Endothelial cell of umbilical vein (primary cell): ENCODE data around the gene SRPK2. TPM values are rescaled to one million over a fixed set of nuclear protein-coding genes. Genes with fewer than 3 reads are reported as not detected.

ENCODE experiments used
- BruUV-seq: library from RNA; stranded (reverse); fragments of 400-500 nt; replicated peaks from 2 replicates; lab custom pipeline; 2021; lab: Mats Ljungman, UMichigan
- CTCF ChIA-PET: fragments of 300-600, 350-600 bp; sonication (Branson Sonifier 250); formaldehyde crosslinking; loops from one replicate; lab custom pipeline; 2021; ENCODE audit warnings: antibody characterized with exemption, inconsistent platforms; lab: Charles Lee
- POLR2A ChIA-PET: fragments of 300-600, 350-600 bp; sonication (Branson Sonifier 250); formaldehyde crosslinking; loops from one replicate; lab custom pipeline; 2021; ENCODE audit warnings: antibody characterized with exemption, inconsistent platforms; lab: Charles Lee
- DNase-seq: peaks from one replicate; pipeline ENCODE4 v3.0.0-alpha.2; 2011; ENCODE audit warnings: low read depth, low spot score
- FAIRE-seq: peaks from 2 replicates; lab custom pipeline; 2011; peaks lifted over from hg19 to GRCh38; lab: Jason Lieb, UNC
- H2AFZ ChIP-seq: 2 replicates; pipeline ENCODE4 v1.6.0; 2012; ENCODE audit warnings: low read depth, low read length, control low read depth, inconsistent platforms
- H3K27ac ChIP-seq: 2 replicates; pipeline ENCODE4 v1.5.1; 2011; ENCODE audit warnings: low read depth, mild to moderate bottlenecking, control low read depth, low read length, moderate library complexity; ENCODE audit not compliant: insufficient read depth
- H3K27me3 ChIP-seq, 2 experiments: 2 replicates each; pipeline versions ENCODE4 v1.6.0 to v1.6.1; 2011; ENCODE audit warnings: low read length in 2 of 2, mixed read lengths in 1 of 2; ENCODE audit not compliant: control insufficient read depth in 2 of 2, insufficient read depth in 2 of 2
- H3K36me3 ChIP-seq, 2 experiments: 2 replicates in 1 of 2; 3 replicates in 1 of 2; pipeline ENCODE4 v1.5.1; 2011; ENCODE audit warnings: low read length in 2 of 2, mild to moderate bottlenecking in 1 of 2, moderate library complexity in 1 of 2; ENCODE audit not compliant: control insufficient read depth in 2 of 2, insufficient read depth in 2 of 2; ENCODE audit errors: extremely low read depth in 1 of 2
- H3K4me1 ChIP-seq: 3 replicates; pipeline ENCODE4 v1.5.1; 2011; ENCODE audit warnings: mild to moderate bottlenecking, low read length; ENCODE audit not compliant: control insufficient read depth, insufficient read depth; ENCODE audit errors: extremely low read depth
- H3K4me2 ChIP-seq: 2 replicates; pipeline ENCODE4 v1.6.1; 2011; ENCODE audit warnings: low read length, control low read depth, mixed read lengths; ENCODE audit not compliant: insufficient read depth
- H3K4me3 ChIP-seq, 3 experiments: fragments of 200-600 bp in 1 of 3; sonication (generic), shearing (Covaris generic) in 1 of 3; replicated peaks in 1 of 3; 2 replicates each; pipeline ENCODE4 v1.5.1; 2011 to 2016; ENCODE audit warnings: control low read depth in 3 of 3, low read length in 3 of 3, mild to moderate bottlenecking in 2 of 3, inconsistent platforms in 1 of 3, low read depth in 1 of 3, moderate library complexity in 1 of 3; ENCODE audit not compliant: insufficient read depth in 1 of 3
- H3K79me2 ChIP-seq: 2 replicates; pipeline ENCODE4 v1.6.0; 2012; ENCODE audit warnings: low read length, inconsistent platforms; ENCODE audit not compliant: control insufficient read depth, insufficient read depth
- H3K9ac ChIP-seq: replicated peaks from 2 replicates; pipeline ENCODE3; 2011; ENCODE audit warnings: low read length, control low read depth; ENCODE audit not compliant: insufficient read depth; ENCODE audit errors: extremely low read depth
- H3K9me1 ChIP-seq: replicated peaks from 3 replicates; pipeline ENCODE4 v1.6.0; 2011; ENCODE audit warnings: mild to moderate bottlenecking, low read length; ENCODE audit not compliant: control insufficient read depth, insufficient read depth; ENCODE audit errors: extremely low read depth
- H3K9me3 ChIP-seq: replicated peaks from 2 replicates; pipeline ENCODE4 v1.5.1; 2012; ENCODE audit warnings: low read length, inconsistent platforms; ENCODE audit not compliant: control insufficient read depth, insufficient read depth
- H4K20me1 ChIP-seq: replicated peaks from 2 replicates; pipeline ENCODE3; 2011; ENCODE audit warnings: mild to moderate bottlenecking, low read length; ENCODE audit not compliant: control insufficient read depth, insufficient read depth; ENCODE audit errors: extremely low read depth
- EZH2 ChIP-seq: IDR thresholded peaks from 2 replicates; pipeline ENCODE4 v1.6.1; 2012; ENCODE audit warnings: borderline replicate concordance, low read depth, mild to moderate bottlenecking, moderate library complexity, low read length, inconsistent platforms; ENCODE audit not compliant: severe bottlenecking
- FOS ChIP-seq: IDR thresholded peaks from 2 replicates; pipeline ENCODE4 v1.6.1; 2011; ENCODE audit warnings: mild to moderate bottlenecking, low read length, moderate library complexity, borderline replicate concordance; ENCODE audit not compliant: insufficient read depth
- GATA2 ChIP-seq: IDR thresholded peaks from 2 replicates; pipeline ENCODE4 v1.7.0; 2011; ENCODE audit warnings: low read depth, mild to moderate bottlenecking, moderate library complexity, mixed read lengths, low read length; ENCODE audit not compliant: insufficient read length, insufficient read depth
- JUN ChIP-seq: IDR thresholded peaks from 2 replicates; pipeline ENCODE4 v1.6.1; 2011; ENCODE audit warnings: borderline replicate concordance, low read depth; ENCODE audit not compliant: insufficient read length, insufficient read depth
- MAX ChIP-seq: IDR thresholded peaks from 2 replicates; pipeline ENCODE4 v1.6.1; 2011; ENCODE audit not compliant: insufficient read depth, insufficient read length
- MYC ChIP-seq: IDR thresholded peaks from one replicate; pipeline ENCODE4 v1.6.1; 2011; ENCODE audit warnings: mild to moderate bottlenecking, low read depth, low read length
- POLR2A ChIP-seq: IDR thresholded peaks from 2 replicates; pipeline ENCODE4 v1.6.1; 2012; ENCODE audit warnings: low read depth, mild to moderate bottlenecking, control low read depth, low read length
- POLR2AphosphoS5 ChIP-seq: IDR thresholded peaks from 2 replicates; pipeline ENCODE4 v1.6.1; 2012; ENCODE audit warnings: low read depth, mild to moderate bottlenecking, control low read depth, low read length, moderate library complexity; ENCODE audit not compliant: insufficient read depth
- dilution Hi-C: fragments of 300-500 bp; cut with MboI; formaldehyde crosslinking; loops from one replicate; pipeline ENCODE4 v1.15.0; 2019; ENCODE audit warnings: low sequenced_read_pairs; ENCODE audit not compliant: extremely low pct_ligation_motif_present
- intact Hi-C: fragments of 100-400 bp; cut with micrococcal nuclease; formaldehyde crosslinking; loops from one replicate; pipeline ENCODE4 v1.10.0; 2022
- polyA plus RNA-seq, 4 experiments: library from polyadenylated mRNA; depleted of rRNA in 3 of 4; stranded (reverse) in 3 of 4; unstranded in 1 of 4; fragments of >200 nt; gene quantifications; 2 replicates each; pipeline versions ENCODE4 v1.2.1 to v1.2.3, GENCODE V29; 2011 to 2012; ENCODE audit warnings: missing spikeins in 1 of 4
- total RNA-seq: library from RNA; stranded (reverse); gene quantifications from 2 replicates; pipeline ENCODE4 v1.2.3, GENCODE V29; 2021
- TF ChIP-seq, protein P1 (sequence below), 2 donors: IDR thresholded peaks; 1 replicate in 1 of 2; 2 replicates in 1 of 2; pipeline ENCODE4 v1.5.1; 2011; ENCODE audit warnings: low read length in 2 of 2, mild to moderate bottlenecking in 2 of 2, moderate library complexity in 2 of 2, control low read depth in 1 of 2, inconsistent platforms in 1 of 2, low read depth in 1 of 2; ENCODE audit not compliant: insufficient read depth in 1 of 2; ENCODE audit errors: extremely low read depth in 1 of 2

SRPK2 gene
- total and polyA plus RNA-seq, 2 donors (not counting 3 experiments of a cell fraction or from before 2014, with no cell fraction given): 13.4 to 55.2 TPM

DNA sequence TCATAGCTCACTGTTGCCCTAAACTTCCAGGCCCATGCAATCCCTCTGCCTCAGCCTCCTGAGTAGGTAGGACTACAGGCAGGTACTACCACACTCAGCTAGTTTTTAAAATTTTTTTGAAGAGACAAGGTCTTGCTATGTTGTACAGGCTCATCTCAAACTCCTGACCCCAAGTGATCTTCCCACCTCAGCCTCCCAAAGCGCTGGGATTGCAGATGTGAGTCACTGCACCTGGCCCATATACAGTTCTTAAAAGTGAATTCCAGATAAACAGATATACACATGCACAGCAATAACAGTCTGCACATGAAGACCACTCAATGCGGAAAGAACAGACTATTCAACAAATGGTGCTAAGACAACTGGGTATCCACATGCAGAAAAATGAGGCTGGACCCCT lies 67.8 kb downstream of the SRPK2 start:
- H3K4me1 ChIP-seq: no peaks in the 10 kb centered on the region
- no peak overlapping the region for H3K4me2 ChIP-seq
- H3K79me2 ChIP-seq: peaks cover 78% of the 10 kb centered on the region
- intact Hi-C loops (no loop called here), dilution Hi-C loops (no loop called here)
- no peak overlapping the region for H2AFZ ChIP-seq
- ChIA-PET CTCF (interaction anchor here (1.0 to 1.2 kb wide), 2 partner anchors 14 to 24 kb away, joined by 3 read pairs; no protein-coding TSS in a partner anchor), POLR2A (no interaction called here)
- H3K36me3 ChIP-seq: no peaks in the 10 kb centered on the region
- BruUV-seq: no TSS peak
- H3K9me3 ChIP-seq: no peaks in the 10 kb centered on the region
- no peak for DNase-seq
- H3K27ac ChIP-seq: no peak overlapping the region
- H3K9ac ChIP-seq: no peak overlapping the region
- no peak overlapping the region for H3K4me3 ChIP-seq
- H4K20me1 ChIP-seq: peaks cover 12% of the 10 kb centered on the region
- FAIRE-seq: no peak
- TF ChIP-seq GATA2 (no peak), JUN (no peak)
- no peaks in the 10 kb centered on the region for H3K9me1 ChIP-seq
- H3K27me3 ChIP-seq: no peaks in the 10 kb centered on the region

- Histone ChIP-seq H3K79me2 (peaks cover 66% of the 10 kb centered on the region), H3K27ac (no peak overlapping the region), H3K36me3 (no peaks in the 10 kb centered on the region), H3K9me3 (no peaks in the 10 kb centered on the region), H3K4me2 (no peak overlapping the region), H3K27me3 (no peaks in the 10 kb centered on the region), H3K9ac (no peak overlapping the region), H4K20me1 (peaks cover 10% of the 10 kb centered on the region), H3K4me1 (no peaks in the 10 kb centered on the region), H3K4me3 (no peak overlapping the region), H2AFZ (no peak overlapping the region), H3K9me1 (no peaks in the 10 kb centered on the region)
- TF ChIP-seq GATA2 (no peak), JUN (no peak), POLR2A (no peak), MAX (no peak), FOS (no peak), MYC (no peak), POLR2AphosphoS5 (no peak), EZH2 (no peak)
- TF ChIP-seq, protein P1, sequence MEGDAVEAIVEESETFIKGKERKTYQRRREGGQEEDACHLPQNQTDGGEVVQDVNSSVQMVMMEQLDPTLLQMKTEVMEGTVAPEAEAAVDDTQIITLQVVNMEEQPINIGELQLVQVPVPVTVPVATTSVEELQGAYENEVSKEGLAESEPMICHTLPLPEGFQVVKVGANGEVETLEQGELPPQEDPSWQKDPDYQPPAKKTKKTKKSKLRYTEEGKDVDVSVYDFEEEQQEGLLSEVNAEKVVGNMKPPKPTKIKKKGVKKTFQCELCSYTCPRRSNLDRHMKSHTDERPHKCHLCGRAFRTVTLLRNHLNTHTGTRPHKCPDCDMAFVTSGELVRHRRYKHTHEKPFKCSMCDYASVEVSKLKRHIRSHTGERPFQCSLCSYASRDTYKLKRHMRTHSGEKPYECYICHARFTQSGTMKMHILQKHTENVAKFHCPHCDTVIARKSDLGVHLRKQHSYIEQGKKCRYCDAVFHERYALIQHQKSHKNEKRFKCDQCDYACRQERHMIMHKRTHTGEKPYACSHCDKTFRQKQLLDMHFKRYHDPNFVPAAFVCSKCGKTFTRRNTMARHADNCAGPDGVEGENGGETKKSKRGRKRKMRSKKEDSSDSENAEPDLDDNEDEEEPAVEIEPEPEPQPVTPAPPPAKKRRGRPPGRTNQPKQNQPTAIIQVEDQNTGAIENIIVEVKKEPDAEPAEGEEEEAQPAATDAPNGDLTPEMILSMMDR (IDR thresholded peaks at IDR 0.05; ENCODE audit: extremely low read depth in 1 of 2, insufficient read depth in 1 of 2, low read depth in 1 of 2, low read length in 2 of 2): no peak
- POLR2A ChIA-PET: interaction anchor here (0.7 kb wide), 1 partner anchor 267 kb away, joined by 5 read pairs; no protein-coding TSS in a partner anchor
- no TSS peak for BruUV-seq
- intact Hi-C loops (no loop called here), dilution Hi-C loops (no loop called here)
- CTCF ChIA-PET: interaction anchor here (1.2 to 1.5 kb wide), 2 partner anchors 23 to 78 kb away, joined by 3 read pairs; no protein-coding TSS in a partner anchor
- FAIRE-seq (no peak), DNase-seq (no peak)
These were observed 69.1 kb downstream of the SRPK2 start for GRCh38 chr7:105319578-105319977.
